Measurements from ENCODE around the gene SMAD7. TPM values are rescaled to one million over a fixed set of nuclear protein-coding genes. Genes with fewer than 3 reads are reported as not detected.
A peak's percentile ranks its signal among the peaks of the same experiment; 100 is the strongest.

SMAD7 gene
- total RNA-seq, 1 experiment from 2014 or later, result 2.1 TPM

DNA sequence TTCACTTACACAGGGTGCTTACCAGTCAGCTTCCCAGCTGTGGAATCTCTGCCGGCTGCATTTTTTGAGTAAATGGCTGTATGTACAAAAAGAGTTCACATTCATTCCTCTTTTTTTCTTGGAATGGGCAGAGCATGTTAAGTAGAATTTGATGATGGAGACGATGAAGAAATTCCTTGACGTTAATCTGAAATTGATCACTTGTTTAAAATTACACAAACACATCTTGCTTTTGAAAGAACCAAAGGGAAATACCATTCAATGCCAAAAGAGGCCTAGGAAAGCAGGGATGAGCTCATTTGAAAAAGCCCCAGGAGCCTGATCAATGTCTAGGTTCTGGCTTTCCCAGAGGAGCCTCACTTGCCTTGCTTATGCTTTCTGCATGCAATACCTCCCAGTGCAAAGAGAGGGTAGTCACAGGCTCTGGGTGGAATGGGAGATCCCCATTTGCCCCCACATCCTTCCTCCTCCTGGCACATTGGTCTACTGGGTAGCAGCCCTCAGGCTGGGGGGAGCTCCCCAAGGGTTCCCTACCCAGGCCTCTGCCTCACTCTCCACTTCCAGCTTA, 12.3 kb upstream of the SMAD7 start:
- DNase-seq (ENCODE audit: extremely low read depth, low read depth), result no peak

DNA sequence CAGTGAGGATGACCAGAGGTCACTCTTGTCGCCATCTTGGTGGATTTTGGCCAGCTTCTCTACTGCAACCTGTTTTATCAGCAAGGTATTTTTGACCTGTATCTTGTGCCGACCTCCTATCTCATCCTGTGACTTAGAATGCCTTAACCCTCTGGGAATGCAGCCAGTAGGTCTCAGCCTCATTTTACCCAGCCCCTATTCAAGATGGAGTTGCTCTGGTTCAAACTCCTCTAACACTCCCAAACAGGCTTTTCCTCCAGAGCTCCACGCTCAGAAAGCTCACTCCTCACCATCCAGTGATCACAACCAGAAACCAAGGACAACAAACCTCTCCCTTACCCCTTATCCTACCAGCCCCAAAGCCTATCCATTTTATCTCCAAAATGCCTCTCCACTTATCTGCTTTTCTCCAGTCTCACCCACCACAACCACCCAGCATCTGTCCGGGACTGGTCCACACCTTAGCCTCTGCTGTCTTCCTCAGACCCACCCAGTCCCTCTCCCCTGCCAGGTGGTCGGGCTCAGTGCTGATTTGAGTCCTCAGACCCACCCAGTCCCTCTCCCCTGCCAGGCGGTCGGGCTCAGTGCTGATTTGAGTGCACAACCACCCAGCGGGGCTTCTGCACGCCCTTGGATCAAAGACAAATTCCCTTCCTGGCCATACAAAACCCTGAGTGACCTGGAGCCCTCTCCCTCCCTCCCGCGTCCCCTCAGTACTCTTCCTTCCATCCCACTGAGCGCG, 11.7 kb upstream of the SMAD7 start:
- no peak for DNase-seq (ENCODE audit: extremely low read depth, low read depth)

- DNase-seq (ENCODE audit: extremely low read depth, low read depth), result no peak
Measured at GRCh38 chr18:48961547-48961946, 10.8 kb upstream of the SMAD7 start.

- DNase-seq (ENCODE audit: extremely low read depth, low read depth), result no peak
Measured at GRCh38 chr18:48959921-48960920, 9.5 kb upstream of the SMAD7 start.

- no peak for DNase-seq (ENCODE audit: extremely low read depth, low read depth)
Measured at GRCh38 chr18:48959551-48959920, 8.8 kb upstream of the SMAD7 start.

- DNase-seq (ENCODE audit: extremely low read depth, low read depth), result no peak
Measured at GRCh38 chr18:48958951-48959350, 8.2 kb upstream of the SMAD7 start.

DNA sequence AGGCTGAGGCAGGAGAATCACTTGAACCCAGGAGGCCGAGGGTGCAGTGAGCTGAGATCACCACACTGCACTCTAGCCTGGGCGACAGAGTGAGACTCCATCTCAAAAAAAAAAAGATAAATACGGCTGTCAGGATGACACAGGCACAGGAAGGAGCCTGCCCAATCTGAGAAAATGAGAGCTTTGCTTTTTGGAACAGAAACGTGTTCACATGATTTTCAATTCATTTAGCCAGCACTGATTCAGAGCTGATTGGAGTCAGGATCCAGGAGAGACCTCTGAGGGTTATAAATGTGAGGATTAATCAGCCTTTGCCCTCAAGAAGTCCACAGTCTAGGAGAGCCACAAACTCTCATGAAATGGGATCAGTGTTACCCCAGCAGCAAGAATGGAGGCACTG, 6.9 kb upstream of the SMAD7 start:
- DNase-seq (ENCODE audit: extremely low read depth, low read depth), result no peak

DNA sequence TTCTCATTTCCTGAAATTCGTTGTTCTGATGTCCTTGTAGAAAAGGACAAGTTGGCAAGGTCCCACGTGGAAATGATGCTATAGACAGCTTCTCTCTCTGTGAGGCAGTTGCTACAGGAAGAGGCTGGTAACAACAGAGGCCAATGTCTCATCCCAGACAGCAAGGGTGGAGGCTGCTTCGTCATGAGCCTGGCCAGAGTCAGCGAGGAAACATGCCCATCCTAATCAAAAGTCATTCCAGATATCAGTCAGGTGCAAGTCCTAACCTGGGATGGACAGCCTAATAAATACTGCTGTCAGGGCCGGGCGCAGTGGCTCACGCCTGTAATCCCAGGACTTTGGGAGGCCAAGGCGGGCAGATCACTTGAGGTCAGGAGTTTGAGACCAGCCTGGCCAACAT, 6.4 kb upstream of the SMAD7 start:
- DNase-seq (ENCODE audit: extremely low read depth, low read depth), result no peak

DNA sequence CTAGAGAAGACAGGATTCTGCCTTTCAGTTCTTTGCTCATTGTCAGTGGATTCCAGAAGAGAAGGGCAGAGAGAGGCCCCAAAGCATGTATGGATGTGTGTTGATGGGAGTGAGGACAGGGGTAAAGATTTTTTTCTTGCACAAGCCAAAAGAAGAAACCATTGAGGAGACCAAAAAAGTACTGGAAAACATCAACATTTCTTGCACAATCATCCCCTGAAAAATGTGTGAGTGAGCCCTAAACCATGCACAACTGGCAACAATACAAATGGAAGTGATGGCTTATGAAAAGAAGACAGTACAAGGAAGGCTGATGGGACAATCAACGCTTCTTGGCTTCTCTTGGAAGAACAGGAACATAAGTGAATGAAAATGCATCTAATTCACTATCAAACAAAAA, 5.6 kb upstream of the SMAD7 start:
- DNase-seq (ENCODE audit: extremely low read depth, low read depth), result no peak

GRCh38 chr18:48955830-48956261, 5.1 kb upstream of the SMAD7 start:
- DNase-seq (ENCODE audit: extremely low read depth, low read depth), result no peak

GRCh38 chr18:48954886-48955819, 4.4 kb upstream of the SMAD7 start:
- DNase-seq (ENCODE audit: extremely low read depth, low read depth), result no peak

GRCh38 chr18:48953104-48953706, 2.4 kb upstream of the SMAD7 start:
- DNase-seq (ENCODE audit: extremely low read depth, low read depth), result no peak

- DNase-seq (ENCODE audit: extremely low read depth, low read depth), result no peak
Measured at GRCh38 chr18:48952287-48953103, 1.7 kb upstream of the SMAD7 start.

- DNase-seq (ENCODE audit: extremely low read depth, low read depth), result peak; percentile 56
Measured at GRCh38 chr18:48951448-48952286, 902 bp upstream of the SMAD7 start.

GRCh38 chr18:48949606-48950535, 894 bp downstream of the SMAD7 start:
- no peak for DNase-seq (ENCODE audit: extremely low read depth, low read depth)

GRCh38 chr18:48949050-48949605, 1.6 kb downstream of the SMAD7 start:
- DNase-seq (ENCODE audit: extremely low read depth, low read depth), result no peak
